Measurements from ENCODE around the gene PYGM. TPM values are rescaled to one million over a fixed set of nuclear protein-coding genes. Genes with fewer than 3 reads are reported as not detected.

PYGM gene
- polyA plus RNA-seq, 1 experiment: 0.14 TPM

- H3K27me3 ChIP-seq (ENCODE audit: control insufficient read depth, insufficient read depth, low read length): no peaks in the 10 kb centered on the region
- H3K27ac ChIP-seq (ENCODE audit: low read depth, low read length): no peak overlapping the region
- ChIA-PET POLR2A (no interaction called here), CTCF (interaction anchor here (0.7 kb wide), 1 partner anchor 84 kb away, joined by 3 read pairs; no protein-coding TSS in a partner anchor)
- no peak overlapping the region for H3K4me3 ChIP-seq (ENCODE audit: low read depth, low read length)
- DNase-seq (ENCODE audit: low read depth, low spot score): no peak
- no peaks in the 10 kb centered on the region for H3K9me3 ChIP-seq (ENCODE audit: control insufficient read depth, insufficient read depth, low read length)
- no peak for TF ChIP-seq CTCF (IDR thresholded peaks at IDR 0.05; ENCODE audit: low read depth, low read length)
These were observed 12.7 kb upstream of the PYGM start for GRCh38 chr11:64772303-64773018.

- Histone ChIP-seq H3K27me3 (ENCODE audit: control insufficient read depth, insufficient read depth, low read length) (no peaks in the 10 kb centered on the region), H3K27ac (ENCODE audit: low read depth, low read length) (no peak overlapping the region), H3K9me3 (ENCODE audit: control insufficient read depth, insufficient read depth, low read length) (no peaks in the 10 kb centered on the region), H3K4me3 (ENCODE audit: low read depth, low read length) (no peak overlapping the region)
- ChIA-PET POLR2A (interaction anchor here (1.7 kb wide), 1 partner anchor 11 kb away, joined by 7 read pairs; no protein-coding TSS in a partner anchor), CTCF (interaction anchor here (0.7 kb wide), 1 partner anchor 83 kb away, joined by 3 read pairs; no protein-coding TSS in a partner anchor)
- no peak for DNase-seq (ENCODE audit: low read depth, low spot score)
- TF ChIP-seq CTCF (IDR thresholded peaks at IDR 0.05; ENCODE audit: low read depth, low read length): no peak
These were observed 12.1 kb upstream of the PYGM start for GRCh38 chr11:64771861-64772260.

DNA sequence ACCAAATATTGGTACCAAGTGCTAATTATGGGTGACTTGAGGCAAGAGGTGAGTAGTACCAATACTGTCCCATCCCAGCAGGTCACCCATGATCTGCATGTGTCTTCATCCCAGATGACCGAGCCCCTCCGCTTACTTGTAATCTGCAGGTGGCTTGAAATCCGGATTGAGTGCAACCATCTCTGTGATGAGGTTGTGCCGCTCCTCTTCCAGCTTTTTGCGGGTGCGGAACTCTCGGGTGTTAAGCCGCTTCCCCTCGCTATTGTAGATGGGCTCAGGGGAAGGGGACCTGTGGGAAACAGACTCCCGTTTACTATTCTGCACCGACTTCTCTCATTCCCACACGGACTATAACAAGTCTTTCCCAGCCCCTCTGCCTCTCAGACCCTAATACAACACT lies 10.3 kb upstream of the PYGM start:
- no peak for TF ChIP-seq CTCF (IDR thresholded peaks at IDR 0.05; ENCODE audit: low read depth, low read length)
- no peak overlapping the region for H3K4me3 ChIP-seq (ENCODE audit: low read depth, low read length)
- no peak for DNase-seq (ENCODE audit: low read depth, low spot score)
- H3K27me3 ChIP-seq (ENCODE audit: control insufficient read depth, insufficient read depth, low read length): no peaks in the 10 kb centered on the region
- CTCF ChIA-PET: no interaction called here
- no peak overlapping the region for H3K27ac ChIP-seq (ENCODE audit: low read depth, low read length)
- POLR2A ChIA-PET: interaction anchor here (0.7 to 1.7 kb wide), 2 partner anchors 10 to 29 kb away, joined by 3 to 7 read pairs; no protein-coding TSS in a partner anchor
- no peaks in the 10 kb centered on the region for H3K9me3 ChIP-seq (ENCODE audit: control insufficient read depth, insufficient read depth, low read length)

DNA sequence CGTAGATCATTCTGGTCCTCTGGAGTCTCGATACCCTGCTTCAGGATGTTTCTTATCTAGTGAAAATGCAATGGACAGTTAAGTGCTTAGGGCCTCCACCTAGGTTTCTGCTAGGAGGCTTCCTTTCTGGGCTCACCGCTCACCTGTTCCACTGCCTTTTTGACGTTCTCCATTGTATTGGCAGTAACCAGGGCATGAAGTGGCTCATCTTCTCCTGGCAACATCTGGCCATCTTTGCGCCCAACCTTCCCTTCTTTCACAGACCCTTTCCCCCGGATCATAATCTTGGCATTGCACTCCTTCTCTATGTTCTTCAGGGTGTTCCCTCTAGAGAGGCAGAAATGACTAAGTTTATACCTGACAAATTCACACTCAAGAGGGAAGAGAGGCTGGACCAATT lies 9.5 kb upstream of the PYGM start:
- POLR2A ChIA-PET: interaction anchor here (0.5 to 0.7 kb wide), 2 partner anchors 14 to 30 kb away, joined by 3 read pairs; no protein-coding TSS in a partner anchor

More for the DNA sequence above, 9.5 kb upstream of the PYGM start:
- Histone ChIP-seq H3K9me3 (ENCODE audit: control insufficient read depth, insufficient read depth, low read length) (no peaks in the 10 kb centered on the region), H3K4me3 (ENCODE audit: low read depth, low read length) (no peak overlapping the region), H3K27ac (ENCODE audit: low read depth, low read length) (no peak overlapping the region), H3K27me3 (ENCODE audit: control insufficient read depth, insufficient read depth, low read length) (no peaks in the 10 kb centered on the region)
- no peak for TF ChIP-seq CTCF (IDR thresholded peaks at IDR 0.05; ENCODE audit: low read depth, low read length)
- DNase-seq (ENCODE audit: low read depth, low spot score): no peak
- CTCF ChIA-PET: no interaction called here
